Measurements from ENCODE around the gene KCNQ1OT1. TPM values are rescaled to one million over a fixed set of nuclear protein-coding genes. Genes with fewer than 3 reads are reported as not detected.

Gene KCNQ1OT1
- total RNA-seq, 2 donors from 2014 or later, result 0.52 to 1.1 TPM

GRCh38 chr11:2686360-2687222 lies 13.2 kb downstream of the KCNQ1OT1 start:
- no peak for DNase-seq (ENCODE audit: low spot score)
- H3K27ac Mint-ChIP-seq, result no peak overlapping the region

DNA sequence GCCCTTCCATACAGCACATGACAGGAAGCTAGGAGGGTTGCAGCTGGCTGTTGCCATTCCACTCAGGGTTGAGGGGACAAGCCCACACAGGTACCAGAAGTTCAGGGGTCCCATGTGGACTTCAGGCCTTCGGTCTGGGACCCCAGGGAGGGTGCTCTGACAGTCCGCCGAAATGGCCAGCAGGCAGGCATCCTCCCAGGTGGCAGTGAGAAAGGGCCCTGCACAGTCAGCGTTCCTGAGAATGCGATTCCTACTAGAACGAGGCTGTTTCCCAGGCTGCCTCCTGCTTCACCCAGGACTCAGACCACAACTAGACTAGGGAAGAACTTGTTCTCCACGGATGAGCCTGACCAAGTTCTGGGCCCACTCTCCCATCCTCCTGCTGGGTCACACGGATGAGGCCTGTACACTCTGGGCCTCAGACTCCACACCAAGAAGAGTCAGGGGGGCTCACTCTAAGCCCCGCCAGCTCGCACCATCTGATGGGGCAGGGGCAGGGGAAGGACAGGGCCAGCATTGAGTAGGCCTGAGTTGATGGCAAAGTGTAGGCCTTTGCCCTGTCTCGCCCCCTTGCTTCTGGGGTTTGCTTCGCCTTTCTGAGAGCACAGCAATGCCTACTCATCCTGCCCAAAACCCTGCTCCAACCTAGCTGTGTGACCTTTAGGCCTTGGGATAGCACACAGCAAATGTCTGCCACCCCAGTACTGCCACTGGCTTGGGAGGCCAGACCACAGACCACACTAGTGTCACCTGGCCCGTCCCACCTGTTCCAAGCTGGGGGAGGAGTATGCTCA lies 14.0 kb downstream of the KCNQ1OT1 start:
- Mint-ChIP-seq H3K36me3 (no peaks in the 10 kb centered on the region), H3K4me1 (ENCODE audit: low read depth in 2 of 2) (no peaks in the 10 kb centered on the region), H3K27me3 (no peaks in the 10 kb centered on the region), H3K9me3 (no peaks in the 10 kb centered on the region), H3K4me3 (no peak overlapping the region), H3K27ac (no peak overlapping the region)
- DNase-seq (ENCODE audit: low spot score), result no peak
- no peak for ATAC-seq

More at GRCh38 chr11:2686360-2687222, 13.2 kb downstream of the KCNQ1OT1 start:
- no peak overlapping the region for H3K4me3 Mint-ChIP-seq
- no peaks in the 10 kb centered on the region for H3K36me3 Mint-ChIP-seq
- H3K9me3 Mint-ChIP-seq, result no peaks in the 10 kb centered on the region
- ATAC-seq, result no peak
- no peaks in the 10 kb centered on the region for H3K27me3 Mint-ChIP-seq
- no peaks in the 10 kb centered on the region for H3K4me1 Mint-ChIP-seq (ENCODE audit: low read depth in 2 of 2)

- DNase-seq (ENCODE audit: low spot score) (no peak), ATAC-seq (no peak)
- Mint-ChIP-seq H3K27me3 (no peaks in the 10 kb centered on the region), H3K36me3 (no peaks in the 10 kb centered on the region), H3K9me3 (no peaks in the 10 kb centered on the region), H3K4me1 (ENCODE audit: low read depth in 2 of 2) (no peaks in the 10 kb centered on the region), H3K4me3 (no peak overlapping the region), H3K27ac (no peak overlapping the region)
Measured at GRCh38 chr11:2685051-2685450, 14.7 kb downstream of the KCNQ1OT1 start.

DNA sequence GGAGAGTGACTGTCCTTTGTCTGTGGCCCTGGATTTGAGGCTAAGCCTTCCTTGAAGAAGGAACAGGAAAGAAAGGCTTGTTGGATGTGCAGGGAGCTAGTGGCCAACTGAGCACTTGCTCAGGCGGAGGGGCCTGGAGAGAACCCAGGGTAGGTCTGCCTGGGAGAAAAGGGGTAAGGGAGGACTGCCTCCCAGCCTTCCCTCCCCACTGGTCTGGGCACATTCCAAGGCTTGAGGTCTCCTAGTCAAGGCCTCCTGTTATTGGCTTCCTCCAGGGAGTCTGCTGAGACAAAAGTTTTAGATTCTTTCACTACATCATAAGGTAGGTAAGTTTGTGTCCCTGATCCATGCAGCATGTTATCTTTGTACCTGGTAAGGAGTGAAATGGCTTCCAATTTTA lies 15.2 kb downstream of the KCNQ1OT1 start:
- no peaks in the 10 kb centered on the region for H3K4me1 Mint-ChIP-seq (ENCODE audit: low read depth in 2 of 2)
- H3K27me3 Mint-ChIP-seq, result no peaks in the 10 kb centered on the region
- H3K27ac Mint-ChIP-seq, result no peak overlapping the region
- H3K9me3 Mint-ChIP-seq, result no peaks in the 10 kb centered on the region
- DNase-seq (ENCODE audit: low spot score), result no peak
- ATAC-seq, result no peak
- H3K4me3 Mint-ChIP-seq, result no peak overlapping the region
- H3K36me3 Mint-ChIP-seq, result no peaks in the 10 kb centered on the region

- no peak for ATAC-seq
- DNase-seq (ENCODE audit: low spot score), result no peak
- H3K27ac Mint-ChIP-seq, result no peak overlapping the region
- H3K36me3 Mint-ChIP-seq, result no peaks in the 10 kb centered on the region
- H3K4me1 Mint-ChIP-seq (ENCODE audit: low read depth in 2 of 2), result no peaks in the 10 kb centered on the region
- H3K4me3 Mint-ChIP-seq, result no peak overlapping the region
- no peaks in the 10 kb centered on the region for H3K27me3 Mint-ChIP-seq
- H3K9me3 Mint-ChIP-seq, result no peaks in the 10 kb centered on the region
Measured at GRCh38 chr11:2683806-2684205, 16.0 kb downstream of the KCNQ1OT1 start.

GRCh38 chr11:2681408-2682145 lies 18.2 kb downstream of the KCNQ1OT1 start:
- ATAC-seq, result no peak
- H3K4me3 Mint-ChIP-seq, result no peak overlapping the region
- no peaks in the 10 kb centered on the region for H3K4me1 Mint-ChIP-seq (ENCODE audit: low read depth in 2 of 2)
- no peak for DNase-seq (ENCODE audit: low spot score)
- no peaks in the 10 kb centered on the region for H3K36me3 Mint-ChIP-seq
- no peaks in the 10 kb centered on the region for H3K9me3 Mint-ChIP-seq
- H3K27ac Mint-ChIP-seq, result no peak overlapping the region
- no peaks in the 10 kb centered on the region for H3K27me3 Mint-ChIP-seq

GRCh38 chr11:2679011-2679676 lies 20.6 kb downstream of the KCNQ1OT1 start:
- H3K4me3 Mint-ChIP-seq, result no peak overlapping the region
- H3K9me3 Mint-ChIP-seq, result no peaks in the 10 kb centered on the region
- H3K36me3 Mint-ChIP-seq, result no peaks in the 10 kb centered on the region
- ATAC-seq, result no peak
- no peak for DNase-seq (ENCODE audit: low spot score)
- no peak overlapping the region for H3K27ac Mint-ChIP-seq
- H3K4me1 Mint-ChIP-seq (ENCODE audit: low read depth in 2 of 2), result no peaks in the 10 kb centered on the region
- no peaks in the 10 kb centered on the region for H3K27me3 Mint-ChIP-seq

DNA sequence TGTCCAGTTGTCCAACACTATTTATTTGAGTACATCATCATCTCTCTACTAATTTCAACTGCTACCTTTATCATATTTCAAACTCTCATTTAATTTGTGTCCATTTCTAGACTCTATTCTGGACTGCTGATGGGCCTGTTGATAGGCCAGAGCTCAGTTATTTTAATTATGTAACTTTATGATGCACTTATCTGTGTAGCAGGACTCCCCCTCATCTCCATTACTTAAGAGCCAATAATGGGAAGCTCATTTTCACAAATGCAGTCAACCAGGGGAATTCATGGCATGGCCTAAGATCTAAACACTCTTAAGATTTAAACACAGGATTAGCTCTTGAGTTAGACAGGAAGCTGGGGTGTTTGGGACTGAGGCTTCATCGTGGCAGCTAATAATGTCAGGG lies 21.4 kb downstream of the KCNQ1OT1 start:
- Mint-ChIP-seq H3K27ac (no peak overlapping the region), H3K27me3 (no peaks in the 10 kb centered on the region), H3K4me3 (no peak overlapping the region), H3K36me3 (no peaks in the 10 kb centered on the region), H3K9me3 (no peaks in the 10 kb centered on the region), H3K4me1 (ENCODE audit: low read depth in 2 of 2) (no peaks in the 10 kb centered on the region)
- ATAC-seq, result no peak
- DNase-seq (ENCODE audit: low spot score), result no peak

DNA sequence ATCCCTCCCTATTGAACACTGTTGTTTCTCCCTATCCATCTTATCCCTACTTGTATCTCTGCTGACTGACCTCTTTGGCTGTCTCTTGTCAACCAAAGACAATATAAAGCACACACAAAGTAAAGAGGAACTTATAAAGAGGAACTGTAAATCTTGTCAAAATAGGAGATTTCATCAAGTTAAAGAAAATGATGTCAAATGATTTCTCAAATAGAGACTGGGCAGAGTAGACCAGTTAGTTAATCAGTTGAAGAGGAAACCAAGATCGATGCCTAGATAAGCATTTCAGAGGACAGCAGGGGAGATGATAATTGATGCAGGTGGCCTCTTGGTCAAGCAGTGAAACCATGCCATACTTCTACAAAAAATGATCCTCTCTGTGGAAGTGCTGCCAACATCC lies 22.7 kb downstream of the KCNQ1OT1 start:
- no peak for ATAC-seq
- H3K27me3 Mint-ChIP-seq, result no peaks in the 10 kb centered on the region

GRCh38 chr11:2675540-2675939 lies 24.3 kb downstream of the KCNQ1OT1 start:
- ATAC-seq (no peak), DNase-seq (ENCODE audit: low spot score) (no peak)
- no peak overlapping the region for H3K27ac Mint-ChIP-seq
- no peaks in the 10 kb centered on the region for H3K9me3 Mint-ChIP-seq
- H3K27me3 Mint-ChIP-seq, result no peaks in the 10 kb centered on the region
- H3K4me1 Mint-ChIP-seq (ENCODE audit: low read depth in 2 of 2), result no peaks in the 10 kb centered on the region
- H3K4me3 Mint-ChIP-seq, result no peak overlapping the region
- no peaks in the 10 kb centered on the region for H3K36me3 Mint-ChIP-seq

More for the DNA sequence above, 22.7 kb downstream of the KCNQ1OT1 start:
- no peaks in the 10 kb centered on the region for H3K36me3 Mint-ChIP-seq
- no peak overlapping the region for H3K27ac Mint-ChIP-seq
- no peak overlapping the region for H3K4me3 Mint-ChIP-seq
- DNase-seq (ENCODE audit: low spot score), result no peak
- H3K4me1 Mint-ChIP-seq (ENCODE audit: low read depth in 2 of 2), result no peaks in the 10 kb centered on the region
- no peaks in the 10 kb centered on the region for H3K9me3 Mint-ChIP-seq

GRCh38 chr11:2674658-2675131 lies 25.1 kb downstream of the KCNQ1OT1 start:
- ATAC-seq (no peak), DNase-seq (ENCODE audit: low spot score) (no peak)
- Mint-ChIP-seq H3K27ac (no peak overlapping the region), H3K4me1 (ENCODE audit: low read depth in 2 of 2) (no peaks in the 10 kb centered on the region), H3K27me3 (no peaks in the 10 kb centered on the region), H3K9me3 (no peaks in the 10 kb centered on the region), H3K36me3 (no peaks in the 10 kb centered on the region), H3K4me3 (no peak overlapping the region)

DNA sequence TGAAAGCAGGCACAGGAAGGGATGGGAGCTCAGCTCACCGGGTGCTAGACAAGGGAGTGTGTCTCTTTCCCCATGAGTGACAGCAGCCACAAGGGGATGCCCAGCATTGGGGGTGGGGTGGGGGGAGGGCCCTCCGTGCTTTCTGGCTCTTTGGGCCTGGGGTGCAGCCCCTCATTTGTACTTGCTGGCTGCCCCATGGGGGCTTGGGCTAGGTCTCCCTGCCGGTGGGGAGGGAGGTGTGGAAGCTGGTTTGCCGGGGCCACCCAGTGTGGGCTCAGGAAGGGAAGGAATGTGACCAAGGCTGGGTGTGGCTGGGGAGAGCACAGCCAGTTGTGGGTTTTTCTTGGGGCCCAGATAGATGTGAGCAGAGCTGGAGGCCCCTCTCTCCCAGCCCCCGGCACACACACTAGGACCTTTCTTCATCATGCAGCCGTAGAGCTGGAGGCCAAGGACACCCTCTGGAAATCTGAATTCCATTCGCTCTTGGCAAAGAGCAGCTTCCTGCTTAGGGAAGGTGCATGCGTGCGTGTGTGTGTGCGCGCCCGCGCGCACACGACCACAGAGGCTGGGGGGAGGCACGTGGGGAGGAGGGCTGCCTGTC lies 25.8 kb downstream of the KCNQ1OT1 start:
- ATAC-seq (no peak), DNase-seq (ENCODE audit: low spot score) (no peak)
- no peak overlapping the region for H3K4me3 Mint-ChIP-seq
- H3K27me3 Mint-ChIP-seq, result no peaks in the 10 kb centered on the region
- H3K36me3 Mint-ChIP-seq, result no peaks in the 10 kb centered on the region
- H3K27ac Mint-ChIP-seq, result no peak overlapping the region
- H3K9me3 Mint-ChIP-seq, result no peaks in the 10 kb centered on the region
- no peaks in the 10 kb centered on the region for H3K4me1 Mint-ChIP-seq (ENCODE audit: low read depth in 2 of 2)

DNA sequence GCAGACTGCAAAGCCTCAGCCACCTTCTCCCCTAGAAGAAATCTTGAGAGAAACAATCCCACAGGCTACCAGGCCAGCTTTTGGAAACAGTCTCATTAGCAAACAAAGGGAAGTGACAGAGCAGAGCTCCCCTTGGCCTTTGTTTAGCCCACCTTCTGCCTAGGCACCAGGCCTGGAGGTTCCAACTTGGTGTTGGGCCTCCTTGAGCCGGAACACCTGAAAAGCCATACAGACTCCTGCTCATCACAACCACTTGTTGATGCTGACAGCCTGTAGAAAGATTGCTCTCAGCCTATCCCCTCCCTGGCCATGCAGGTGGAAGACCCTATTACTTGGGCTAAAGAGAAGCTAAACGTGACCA lies 26.6 kb downstream of the KCNQ1OT1 start:
- no peaks in the 10 kb centered on the region for H3K9me3 Mint-ChIP-seq
- no peak overlapping the region for H3K27ac Mint-ChIP-seq
- DNase-seq (ENCODE audit: low spot score) (no peak), ATAC-seq (no peak)
- H3K27me3 Mint-ChIP-seq, result no peaks in the 10 kb centered on the region
- H3K4me1 Mint-ChIP-seq (ENCODE audit: low read depth in 2 of 2), result no peaks in the 10 kb centered on the region
- no peak overlapping the region for H3K4me3 Mint-ChIP-seq
- no peaks in the 10 kb centered on the region for H3K36me3 Mint-ChIP-seq

Measured in natural killer cell treated with Interleukin-12 subunit alpha and Interleukin-12 subunit beta and Interleukin-15 and Interleukin-18, amount 100 ng/mL, for 72 hours (primary cell).